Measurements from ENCODE around the gene SLC5A3. TPM values are rescaled to one million over a fixed set of nuclear protein-coding genes. Genes with fewer than 3 reads are reported as not detected.

Gene SLC5A3
- total RNA-seq, 1 donor from 2014 or later, result 68.2 TPM

DNA sequence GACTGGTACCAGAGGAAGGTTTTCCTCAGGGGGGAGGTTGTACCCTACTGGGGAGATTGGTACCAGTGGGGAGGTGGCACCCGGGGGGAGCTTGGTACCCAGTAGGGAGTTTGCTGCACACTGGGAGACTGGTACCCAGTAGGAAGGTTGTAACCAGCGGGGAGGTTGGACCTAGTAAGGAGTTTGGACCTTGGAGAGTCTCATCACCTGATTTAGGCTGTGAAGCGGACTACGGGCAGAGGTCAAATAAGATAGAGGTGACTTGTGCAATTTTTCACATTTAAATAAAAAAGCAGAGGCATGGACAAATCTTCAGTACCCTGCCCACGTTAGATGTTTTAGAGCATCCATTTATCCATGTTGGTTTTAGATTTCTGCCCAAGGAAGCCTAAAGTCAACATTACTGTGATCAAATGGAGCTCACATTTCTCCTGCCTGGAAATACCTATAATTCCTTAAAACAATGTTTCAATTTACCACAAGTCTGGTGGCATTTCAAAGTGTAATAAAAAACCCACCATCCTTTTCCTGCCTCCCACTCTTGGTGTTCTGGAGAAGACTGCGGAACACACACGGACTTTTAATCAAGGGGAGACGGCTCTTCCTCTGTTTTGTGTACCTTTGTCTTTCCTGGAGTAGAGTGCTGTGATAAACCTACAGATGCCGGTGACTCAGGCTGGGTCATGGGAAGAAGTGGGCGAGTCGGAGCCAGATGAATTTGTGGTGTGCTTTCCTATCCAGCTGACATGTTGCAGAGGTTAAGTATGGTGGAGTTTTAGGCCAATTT is 36.2 kb upstream of the SLC5A3 start:
- Mint-ChIP-seq H3K27me3 (ENCODE audit: unreplicated experiment) (no peaks in the 10 kb centered on the region), H3K36me3 (ENCODE audit: unreplicated experiment) (peaks cover 3% of the 10 kb centered on the region), H3K4me3 (ENCODE audit: unreplicated experiment) (no peak overlapping the region), H3K27ac (ENCODE audit: unreplicated experiment) (peak overlapping the region; percentile 71), H3K9me3 (ENCODE audit: unreplicated experiment) (peaks cover 4% of the 10 kb centered on the region), H3K4me1 (ENCODE audit: unreplicated experiment) (peaks cover 66% of the 10 kb centered on the region)
- TF ChIP-seq, protein P1, sequence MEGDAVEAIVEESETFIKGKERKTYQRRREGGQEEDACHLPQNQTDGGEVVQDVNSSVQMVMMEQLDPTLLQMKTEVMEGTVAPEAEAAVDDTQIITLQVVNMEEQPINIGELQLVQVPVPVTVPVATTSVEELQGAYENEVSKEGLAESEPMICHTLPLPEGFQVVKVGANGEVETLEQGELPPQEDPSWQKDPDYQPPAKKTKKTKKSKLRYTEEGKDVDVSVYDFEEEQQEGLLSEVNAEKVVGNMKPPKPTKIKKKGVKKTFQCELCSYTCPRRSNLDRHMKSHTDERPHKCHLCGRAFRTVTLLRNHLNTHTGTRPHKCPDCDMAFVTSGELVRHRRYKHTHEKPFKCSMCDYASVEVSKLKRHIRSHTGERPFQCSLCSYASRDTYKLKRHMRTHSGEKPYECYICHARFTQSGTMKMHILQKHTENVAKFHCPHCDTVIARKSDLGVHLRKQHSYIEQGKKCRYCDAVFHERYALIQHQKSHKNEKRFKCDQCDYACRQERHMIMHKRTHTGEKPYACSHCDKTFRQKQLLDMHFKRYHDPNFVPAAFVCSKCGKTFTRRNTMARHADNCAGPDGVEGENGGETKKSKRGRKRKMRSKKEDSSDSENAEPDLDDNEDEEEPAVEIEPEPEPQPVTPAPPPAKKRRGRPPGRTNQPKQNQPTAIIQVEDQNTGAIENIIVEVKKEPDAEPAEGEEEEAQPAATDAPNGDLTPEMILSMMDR (IDR thresholded peaks at IDR 0.05), result no peak
- DNase-seq (ENCODE audit: extremely low spot score, unreplicated experiment), result peak; percentile 49

DNA sequence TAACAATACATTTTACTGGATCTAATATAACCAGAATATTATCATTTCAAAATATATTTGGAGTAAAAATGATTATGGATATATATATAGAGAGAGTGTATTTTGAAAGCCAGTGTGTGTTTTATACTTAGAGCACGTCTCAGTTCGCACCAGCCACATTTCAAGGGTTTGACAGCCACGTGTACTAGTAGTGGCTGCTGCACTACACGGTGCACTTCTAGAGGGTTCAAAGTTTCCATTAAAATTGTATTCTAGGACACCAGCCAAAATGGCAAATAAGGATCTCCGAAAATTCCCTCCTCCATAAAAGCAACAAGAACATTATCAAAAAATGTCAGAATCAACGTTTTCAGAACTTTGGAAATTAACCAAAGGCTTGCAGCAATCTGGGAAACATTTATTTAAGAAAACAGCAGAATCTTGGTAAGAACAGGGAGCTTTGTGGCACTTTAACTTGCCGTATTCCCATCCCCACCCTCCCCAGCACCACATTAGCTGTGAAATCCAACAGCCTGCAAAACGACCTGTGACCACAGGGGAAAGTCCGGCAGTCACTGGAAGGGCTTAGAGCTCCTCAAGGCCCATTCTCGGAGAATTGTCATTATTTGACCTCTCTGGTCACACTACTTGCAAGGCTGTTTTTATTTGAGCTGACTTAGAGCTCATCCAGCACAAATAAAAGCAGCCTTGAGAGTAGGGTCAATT is 33.5 kb upstream of the SLC5A3 start:
- DNase-seq (ENCODE audit: extremely low spot score, unreplicated experiment), result no peak
- TF ChIP-seq, protein P1 (IDR thresholded peaks at IDR 0.05), result no peak
- no peak overlapping the region for H3K4me3 Mint-ChIP-seq (ENCODE audit: unreplicated experiment)
- H3K9me3 Mint-ChIP-seq (ENCODE audit: unreplicated experiment), result peaks cover 4% of the 10 kb centered on the region
- peaks cover 44% of the 10 kb centered on the region for H3K4me1 Mint-ChIP-seq (ENCODE audit: unreplicated experiment)
- peak overlapping the region; percentile 32 for H3K27ac Mint-ChIP-seq (ENCODE audit: unreplicated experiment)
- H3K27me3 Mint-ChIP-seq (ENCODE audit: unreplicated experiment), result no peaks in the 10 kb centered on the region
- H3K36me3 Mint-ChIP-seq (ENCODE audit: unreplicated experiment), result no peaks in the 10 kb centered on the region

DNA sequence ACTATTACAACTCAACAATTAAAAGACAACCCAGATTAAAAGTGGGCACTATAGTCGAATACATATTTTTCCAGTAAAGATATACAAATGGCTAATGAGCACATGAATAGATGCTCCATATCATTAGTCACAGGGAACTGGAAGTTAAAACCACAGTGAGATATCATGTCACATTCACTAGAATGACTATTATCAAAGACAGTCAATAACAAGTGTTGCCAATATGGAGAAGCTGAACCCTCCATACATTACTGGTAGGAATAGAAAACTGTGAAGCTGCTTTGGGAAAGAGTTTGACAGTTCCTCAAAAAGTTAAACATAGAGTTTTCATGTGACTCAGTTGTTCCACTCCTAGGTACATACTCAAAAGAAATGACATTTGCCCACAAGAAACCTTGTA is 30.6 kb upstream of the SLC5A3 start:
- no peaks in the 10 kb centered on the region for H3K9me3 Mint-ChIP-seq (ENCODE audit: unreplicated experiment)
- no peak overlapping the region for H3K4me3 Mint-ChIP-seq (ENCODE audit: unreplicated experiment)
- peaks cover 17% of the 10 kb centered on the region for H3K4me1 Mint-ChIP-seq (ENCODE audit: unreplicated experiment)
- H3K27me3 Mint-ChIP-seq (ENCODE audit: unreplicated experiment), result no peaks in the 10 kb centered on the region
- no peaks in the 10 kb centered on the region for H3K36me3 Mint-ChIP-seq (ENCODE audit: unreplicated experiment)
- TF ChIP-seq, protein P1 (IDR thresholded peaks at IDR 0.05), result no peak
- H3K27ac Mint-ChIP-seq (ENCODE audit: unreplicated experiment), result no peak overlapping the region
- no peak for DNase-seq (ENCODE audit: extremely low spot score, unreplicated experiment)

DNA sequence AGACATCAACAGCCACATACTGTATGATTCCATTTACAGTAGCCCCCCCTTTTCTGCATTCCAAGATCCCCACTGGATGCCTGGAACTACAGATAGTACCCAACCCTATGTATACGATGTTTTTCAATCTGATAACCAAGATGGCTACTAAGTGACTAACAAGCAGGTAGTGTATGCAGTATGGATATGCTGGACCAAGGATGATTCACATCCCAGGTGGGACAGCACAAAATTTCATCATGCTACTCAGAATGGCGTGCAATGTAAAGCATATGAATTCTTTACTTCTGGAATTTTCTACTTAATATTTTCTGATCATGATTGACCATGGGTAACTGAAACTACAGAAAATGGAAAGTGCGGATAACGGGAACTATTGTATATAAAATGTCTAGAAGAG is 30.0 kb upstream of the SLC5A3 start:
- no peak for DNase-seq (ENCODE audit: extremely low spot score, unreplicated experiment)
- H3K27ac Mint-ChIP-seq (ENCODE audit: unreplicated experiment), result no peak overlapping the region
- no peaks in the 10 kb centered on the region for H3K36me3 Mint-ChIP-seq (ENCODE audit: unreplicated experiment)
- H3K9me3 Mint-ChIP-seq (ENCODE audit: unreplicated experiment), result no peaks in the 10 kb centered on the region
- TF ChIP-seq, protein P1 (IDR thresholded peaks at IDR 0.05), result no peak
- H3K4me3 Mint-ChIP-seq (ENCODE audit: unreplicated experiment), result no peak overlapping the region
- peaks cover 12% of the 10 kb centered on the region for H3K4me1 Mint-ChIP-seq (ENCODE audit: unreplicated experiment)
- H3K27me3 Mint-ChIP-seq (ENCODE audit: unreplicated experiment), result no peaks in the 10 kb centered on the region

DNA sequence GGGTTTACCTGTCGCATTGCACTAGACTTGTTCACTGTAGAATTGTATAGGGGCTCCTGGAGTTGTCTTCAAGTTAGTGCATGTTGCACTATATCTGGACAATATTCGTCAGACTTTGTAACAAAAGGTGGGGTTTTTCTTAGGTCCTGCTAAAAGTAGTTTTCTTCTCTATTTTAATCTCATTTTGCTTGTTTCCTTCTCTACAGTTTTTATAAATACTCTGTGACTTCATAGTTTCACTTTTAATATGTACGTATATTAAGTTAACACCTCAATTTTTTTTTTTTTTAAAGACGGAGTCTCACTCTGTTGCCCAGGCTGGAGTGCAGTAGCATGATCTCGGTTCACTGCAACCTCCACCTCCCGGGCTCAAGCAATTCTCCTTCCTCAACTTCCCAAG is 26.5 kb upstream of the SLC5A3 start:
- DNase-seq (ENCODE audit: extremely low spot score, unreplicated experiment), result no peak
- Mint-ChIP-seq H3K27ac (ENCODE audit: unreplicated experiment) (no peak overlapping the region), H3K27me3 (ENCODE audit: unreplicated experiment) (no peaks in the 10 kb centered on the region), H3K4me3 (ENCODE audit: unreplicated experiment) (no peak overlapping the region), H3K9me3 (ENCODE audit: unreplicated experiment) (peaks cover 5% of the 10 kb centered on the region), H3K36me3 (ENCODE audit: unreplicated experiment) (no peaks in the 10 kb centered on the region), H3K4me1 (ENCODE audit: unreplicated experiment) (peaks cover 1% of the 10 kb centered on the region)
- TF ChIP-seq, protein P1 (IDR thresholded peaks at IDR 0.05), result no peak

Data from osteocyte (in vitro differentiated cells).